Small intestine (tissue), 16 donors: ENCODE results near the gene VWC2. TPM values are rescaled to one million over a fixed set of nuclear protein-coding genes. Genes with fewer than 3 reads are reported as not detected.
A peak's percentile ranks its signal among the peaks of the same experiment; 100 is the strongest.

Source experiments
- DNase-seq, 2 donors: peaks; one replicate each; pipeline versions ENCODE4 v3.0.0 to v3.0.0-alpha.2; 2013
- FAIRE-seq: peaks from 2 replicates; lab custom pipeline; 2012; peaks lifted over from hg19 to GRCh38; lab: Jason Lieb, UNC
- H3K27ac ChIP-seq, 3 donors: one replicate each; pipeline ENCODE4 v1.5.1; 2013; ENCODE audit warnings: low read length in 2 of 3, mild to moderate bottlenecking in 2 of 3, control low read depth in 1 of 3, inconsistent platforms in 1 of 3, low read depth in 1 of 3, moderate library complexity in 1 of 3
- H3K27me3 ChIP-seq, 3 donors: one replicate each; pipeline ENCODE4 v1.6.1; 2013; ENCODE audit warnings: low read length in 3 of 3, inconsistent platforms in 1 of 3; ENCODE audit not compliant: control insufficient read depth in 3 of 3, insufficient read depth in 3 of 3
- H3K36me3 ChIP-seq, 3 donors: one replicate each; pipeline ENCODE4 v1.6.1; 2013; ENCODE audit warnings: low read length in 3 of 3, inconsistent platforms in 1 of 3, low read depth in 1 of 3, mild to moderate bottlenecking in 1 of 3, moderate library complexity in 1 of 3; ENCODE audit not compliant: control insufficient read depth in 3 of 3, insufficient read depth in 2 of 3
- H3K4me1 ChIP-seq, 3 donors: one replicate each; pipeline ENCODE4 v1.6.1; 2013; ENCODE audit warnings: low read length in 2 of 3, inconsistent platforms in 1 of 3, low read depth in 1 of 3, mild to moderate bottlenecking in 1 of 3, moderate library complexity in 1 of 3; ENCODE audit not compliant: control insufficient read depth in 3 of 3, insufficient read depth in 2 of 3
- H3K4me3 ChIP-seq, 3 donors: one replicate each; pipeline ENCODE4 v1.5.1; 2013; ENCODE audit warnings: low read length in 3 of 3, control low read depth in 1 of 3, inconsistent platforms in 1 of 3, low read depth in 1 of 3, mild to moderate bottlenecking in 1 of 3, moderate library complexity in 1 of 3
- H3K9me3 ChIP-seq, 2 donors: one replicate each; pipeline ENCODE4 v1.6.1; 2013; ENCODE audit warnings: low read depth in 1 of 2, low read length in 1 of 2; ENCODE audit not compliant: control insufficient read depth in 2 of 2, insufficient read depth in 1 of 2
- WGBS, 3 donors: extraction: QIAGEN DNeasy Blood & Tissue Kit; methylation state at CpG; one replicate each; pipeline ENCODE4 v1.1.7; 2013; 5-methylcytosine and 5-hydroxymethylcytosine counted together
- long read RNA-seq, 10 donors: transcript quantifications; one replicate each; lab custom pipeline, GENCODE V29; 2026
- polyA plus RNA-seq, 4 donors: library from polyadenylated mRNA; stranded (reverse) in 3 of 4; unstranded in 1 of 4; fragments of 200-250 nt in 3 of 4; fragments of 120-200 nt in 1 of 4; gene quantifications; one replicate each; pipeline versions ENCODE4 v1.2.1 to v1.2.3, GENCODE V29; 2013
- donor health status: healthy with polysubstance abuse.
- donor health status: control.
- donor health status: control.
- donor health status: Bipolar disorder and iron deficiency.
- donor health status: healthy.

Gene VWC2
- under 1 TPM in 2 of 4 donors, not detected in 2; 0.10 to 0.89 TPM for polyA plus RNA-seq
- long read RNA-seq, donor 1, full-length matches to known transcripts, result 1 of 1 reads
- long read RNA-seq, donor 1, partial matches to known transcripts, result 0 of 1 reads
- long read RNA-seq, donor 1, other reads (novel, unspliced or antisense), result 0 of 1 reads
- long read RNA-seq, donor 2, result 0 reads
- long read RNA-seq, donor 3, full-length matches to known transcripts, result 1 of 1 reads
- long read RNA-seq, donor 3, partial matches to known transcripts, result 0 of 1 reads
- long read RNA-seq, donor 3, other reads (novel, unspliced or antisense), result 0 of 1 reads
- long read RNA-seq, donor 4, result 0 reads
- long read RNA-seq, donor 5, result 0 reads
- long read RNA-seq, donor 6, result 0 reads
- long read RNA-seq, donor 7, full-length matches to known transcripts, result 4 of 11 reads
- long read RNA-seq, donor 7, partial matches to known transcripts, result 7 of 11 reads
- long read RNA-seq, donor 7, other reads (novel, unspliced or antisense), result 0 of 11 reads
- long read RNA-seq, donor 8, result 0 reads
- long read RNA-seq, donor 9, result 0 reads
- long read RNA-seq, donor 10, result 0 reads

DNA sequence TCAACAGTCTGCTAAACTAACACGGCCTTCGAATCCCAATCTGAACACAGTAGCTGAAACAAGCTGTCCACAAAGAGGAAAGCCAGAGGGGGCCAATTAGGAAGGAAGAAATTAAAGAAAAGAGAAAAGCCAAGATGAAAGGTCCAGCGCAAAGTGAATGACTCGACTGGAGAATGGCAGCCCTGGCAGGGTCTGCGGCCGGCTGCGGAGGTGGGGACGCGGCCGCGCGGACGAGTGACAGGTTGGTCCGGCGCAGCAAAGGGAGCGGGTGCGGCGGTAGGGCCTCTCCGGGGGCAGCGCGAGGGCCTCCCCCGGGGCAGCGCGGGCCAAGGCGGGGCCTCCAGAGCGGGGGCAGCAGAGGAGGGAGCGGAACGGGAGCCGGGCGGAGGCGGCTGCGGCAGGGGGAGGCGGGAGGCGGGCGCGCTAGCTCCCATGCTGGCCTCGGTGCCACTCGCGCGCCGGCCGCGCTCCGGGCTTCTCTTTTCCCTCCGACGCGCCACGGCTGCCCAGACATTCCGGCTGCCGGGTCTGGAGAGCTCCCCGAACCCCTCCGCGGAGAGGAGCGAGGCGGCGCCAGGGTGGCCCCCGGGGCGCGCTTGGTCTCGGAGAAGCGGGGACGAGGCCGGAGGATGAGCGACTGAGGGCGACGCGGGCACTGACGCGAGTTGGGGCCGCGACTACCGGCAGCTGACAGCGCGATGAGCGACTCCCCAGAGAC lies at the start of gene VWC2:
TSS of gene VWC2 (plus strand) at position 421 of the 718 bp plus-strand sequence. CDS start 1,798 bp downstream, outside the sequence.
- H3K27me3 ChIP-seq, result peaks cover 7 to 58% (median 17%) of the 10 kb centered on the region in 3 donors
- FAIRE-seq, result no peak
- no peaks in the 10 kb centered on the region for H3K4me1 ChIP-seq
- H3K4me3 ChIP-seq, result peak within 1 kb of the TSS in 1 of 3 donors; percentile 41
- WGBS, 3 donors, result 1 to 9% (median 7%) methylated on average over 49 to 75 of the region's 75 CpGs
- no peaks in the 10 kb centered on the region for H3K36me3 ChIP-seq
- H3K27ac ChIP-seq, result no peak within 1 kb of the TSS
- DNase-seq, result peak in 1 of 2 donors; percentile 25
- no peaks in the 10 kb centered on the region for H3K9me3 ChIP-seq

DNA sequence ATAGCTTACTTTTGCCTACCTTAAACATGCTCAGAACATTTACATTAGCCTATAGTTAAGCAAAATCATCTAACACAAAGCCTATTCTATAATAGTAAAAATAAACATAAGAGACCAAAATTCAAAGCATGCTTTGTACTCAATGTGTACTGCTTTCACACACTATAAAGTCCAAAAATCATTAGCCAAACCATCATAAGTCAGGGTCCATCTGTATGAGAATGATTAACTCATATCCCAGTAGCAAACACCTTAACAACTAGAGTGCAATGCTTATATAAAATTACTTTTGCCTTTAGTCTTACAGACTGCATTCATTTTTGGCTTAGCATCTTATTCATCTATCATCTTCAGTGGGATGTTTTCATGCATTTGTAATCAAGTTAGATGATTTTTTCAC lies 49.4 kb upstream of the VWC2 start:
- no peak for FAIRE-seq
- Histone ChIP-seq H3K9me3 (no peaks in the 10 kb centered on the region), H3K4me3 (no peak overlapping the region), H3K27ac (no peak overlapping the region), H3K4me1 (no peaks in the 10 kb centered on the region), H3K36me3 (no peaks in the 10 kb centered on the region), H3K27me3 (no peaks in the 10 kb centered on the region)
- DNase-seq, result peak in 1 of 2 donors; percentile 7

DNA sequence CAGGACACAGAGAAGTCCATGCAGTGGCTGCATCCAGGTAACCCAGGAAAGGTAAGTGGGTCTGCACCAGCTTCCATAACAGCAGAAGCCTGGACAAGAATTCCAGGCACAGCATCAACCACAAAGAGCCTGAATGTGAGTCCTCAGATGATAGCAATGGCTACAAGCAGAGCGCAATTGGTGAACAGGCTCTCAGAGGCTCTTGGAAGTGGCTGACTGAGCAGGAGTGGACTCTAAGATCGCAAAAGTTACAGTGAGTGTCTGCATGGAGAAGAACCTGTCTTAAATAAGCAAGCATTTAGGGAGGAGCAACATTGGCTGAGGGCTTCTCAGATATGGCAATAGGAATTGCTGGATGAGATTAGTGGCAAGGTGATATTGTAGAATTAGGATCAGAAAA lies 41.6 kb upstream of the VWC2 start:
- H3K36me3 ChIP-seq, result no peaks in the 10 kb centered on the region
- no peak overlapping the region for H3K27ac ChIP-seq
- WGBS, 3 donors, result 50 to 74% (median 52%) methylated on average over 2 of the region's 2 CpGs
- no peaks in the 10 kb centered on the region for H3K4me1 ChIP-seq
- H3K27me3 ChIP-seq, result no peaks in the 10 kb centered on the region
- DNase-seq (no peak), FAIRE-seq (no peak)
- no peaks in the 10 kb centered on the region for H3K9me3 ChIP-seq
- H3K4me3 ChIP-seq, result no peak overlapping the region

DNA sequence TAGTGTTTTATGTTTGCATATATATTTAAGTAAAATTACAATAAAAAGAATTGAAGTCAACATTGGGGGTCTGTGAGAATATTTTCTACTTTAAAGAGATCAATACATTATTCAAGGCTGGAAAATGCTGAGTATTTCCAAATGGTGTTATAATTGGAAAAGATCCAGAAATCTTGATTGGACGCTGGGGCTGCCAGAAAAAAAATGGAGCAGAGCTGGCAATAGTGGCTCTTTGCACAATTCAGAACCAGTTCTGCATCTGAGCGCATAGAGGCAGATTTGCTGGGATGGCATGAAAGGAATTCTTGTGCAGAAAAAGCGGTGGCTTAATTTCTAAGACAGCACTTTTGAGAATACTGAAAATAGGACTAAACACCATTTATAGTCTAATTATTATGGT lies 10.8 kb upstream of the VWC2 start:
- no peaks in the 10 kb centered on the region for H3K36me3 ChIP-seq
- peaks cover 0 to 3% (median 0%) of the 10 kb centered on the region in 3 donors for H3K27me3 ChIP-seq
- 59 to 72% (median 63%) methylated on average over 3 of the region's 3 CpGs for whole genome bisulfite sequencing, 3 donors
- no peak overlapping the region for H3K27ac ChIP-seq
- H3K4me3 ChIP-seq, result no peak overlapping the region
- no peaks in the 10 kb centered on the region for H3K9me3 ChIP-seq
- no peaks in the 10 kb centered on the region for H3K4me1 ChIP-seq
- DNase-seq (no peak), FAIRE-seq (no peak)

DNA sequence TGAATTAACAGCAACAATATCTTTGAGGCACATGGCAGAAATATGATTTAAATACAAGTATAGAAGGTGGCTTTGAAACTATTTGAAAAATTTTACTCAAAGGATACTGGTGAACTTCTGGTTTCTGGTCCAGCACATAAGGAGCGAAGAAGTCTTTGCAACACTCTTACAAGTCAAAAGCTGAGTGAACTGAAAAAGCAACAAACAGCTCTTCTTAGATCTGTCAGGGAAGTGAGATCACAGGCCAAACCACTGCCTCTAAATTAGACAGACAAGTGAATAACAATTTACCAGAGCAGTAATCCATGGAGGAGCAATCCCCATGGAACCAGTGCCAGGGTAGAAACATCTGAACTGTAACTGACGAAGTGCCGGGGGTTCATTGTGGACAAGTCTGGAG lies 9.6 kb upstream of the VWC2 start:
- WGBS, 3 donors, result 89 to 92% (median 90%) methylated on average over 3 of the region's 3 CpGs
- no peak overlapping the region for H3K27ac ChIP-seq
- FAIRE-seq, result no peak
- no peaks in the 10 kb centered on the region for H3K9me3 ChIP-seq
- DNase-seq, result no peak
- H3K27me3 ChIP-seq, result peaks cover 0 to 8% (median 0%) of the 10 kb centered on the region in 3 donors
- H3K4me3 ChIP-seq, result no peak overlapping the region
- H3K36me3 ChIP-seq, result no peaks in the 10 kb centered on the region
- H3K4me1 ChIP-seq, result no peaks in the 10 kb centered on the region

DNA sequence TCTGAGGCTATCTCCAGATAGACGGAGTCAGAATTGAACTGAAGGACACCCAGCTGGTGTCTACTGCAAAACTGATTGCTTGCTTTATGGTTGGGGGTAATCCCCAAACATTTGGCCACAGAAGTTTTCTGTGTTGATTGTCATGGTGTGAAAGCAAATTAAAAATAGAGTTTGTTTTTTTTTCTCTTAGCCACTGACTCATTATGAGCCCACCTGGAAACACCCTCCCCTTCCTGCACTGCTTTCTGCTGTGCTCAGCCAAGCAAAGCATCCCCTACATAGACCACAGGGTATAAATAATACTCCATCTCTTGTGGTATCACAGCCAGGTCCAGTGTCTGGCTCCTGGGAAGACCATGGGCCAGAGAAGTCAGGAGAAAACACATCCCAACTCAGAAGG lies 6.5 kb upstream of the VWC2 start:
- H3K27me3 ChIP-seq, result peaks cover 0 to 19% (median 0%) of the 10 kb centered on the region in 3 donors
- 64 to 74% (median 71%) methylated on average over 1 of the region's 1 CpG for WGBS, 3 donors
- no peaks in the 10 kb centered on the region for H3K4me1 ChIP-seq
- H3K27ac ChIP-seq, result no peak overlapping the region
- DNase-seq (no peak), FAIRE-seq (no peak)
- no peak overlapping the region for H3K4me3 ChIP-seq
- no peaks in the 10 kb centered on the region for H3K36me3 ChIP-seq
- H3K9me3 ChIP-seq, result no peaks in the 10 kb centered on the region

DNA sequence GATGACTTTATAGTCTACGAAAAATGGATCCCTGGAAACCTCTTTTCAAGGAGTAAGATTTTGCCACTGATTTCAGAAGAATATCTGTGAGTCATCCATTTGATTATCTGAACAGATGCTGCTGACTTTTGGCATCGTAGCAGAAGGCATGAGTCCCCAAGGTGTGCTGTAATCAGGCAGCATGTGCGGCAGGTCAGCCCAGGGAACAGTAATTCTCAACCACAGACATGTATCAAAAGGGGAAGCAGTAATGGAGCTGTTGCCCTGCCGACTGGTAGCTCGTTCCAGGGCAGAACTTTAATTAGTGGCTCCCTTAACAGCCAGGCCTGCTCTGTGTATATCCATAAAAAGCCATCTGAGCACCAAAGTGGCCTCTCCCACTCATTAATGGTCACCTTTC lies 5.7 kb upstream of the VWC2 start:
- Histone ChIP-seq H3K27me3 (peaks cover 0 to 27% (median 2%) of the 10 kb centered on the region in 3 donors), H3K4me3 (no peak overlapping the region), H3K4me1 (no peaks in the 10 kb centered on the region), H3K9me3 (no peaks in the 10 kb centered on the region), H3K36me3 (no peaks in the 10 kb centered on the region), H3K27ac (no peak overlapping the region)
- FAIRE-seq (no peak), DNase-seq (no peak)
- WGBS, 3 donors, result 68 to 74% (median 69%) methylated on average over 5 of the region's 5 CpGs

DNA sequence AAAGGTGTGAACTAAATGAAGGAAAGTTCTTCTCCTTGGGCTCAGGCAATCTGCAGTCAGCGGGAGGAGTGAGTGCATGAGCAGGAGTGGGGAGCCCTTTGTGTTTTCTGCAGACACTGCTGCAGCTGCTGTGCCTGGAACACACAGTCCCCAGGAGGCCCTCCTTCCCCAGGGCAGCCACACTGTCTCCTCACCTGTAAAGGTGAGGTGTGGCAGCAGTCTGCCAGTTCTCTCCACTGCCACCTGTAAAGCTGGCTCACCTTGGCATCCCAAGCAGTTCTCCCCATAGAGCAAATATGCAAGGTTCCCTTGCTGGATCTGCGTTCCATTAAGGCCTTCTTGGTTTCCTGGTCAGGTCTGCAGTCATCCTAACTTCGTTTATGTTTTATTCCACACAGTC lies 5.2 kb upstream of the VWC2 start:
- peaks cover 2 to 32% (median 2%) of the 10 kb centered on the region in 3 donors for H3K27me3 ChIP-seq
- no peak overlapping the region for H3K4me3 ChIP-seq
- H3K27ac ChIP-seq, result no peak overlapping the region
- no peak for DNase-seq
- WGBS, 3 donors, result 62 to 74% (median 64%) methylated on average over 3 of the region's 3 CpGs
- FAIRE-seq, result no peak
- H3K36me3 ChIP-seq, result no peaks in the 10 kb centered on the region
- H3K4me1 ChIP-seq, result no peaks in the 10 kb centered on the region
- H3K9me3 ChIP-seq, result no peaks in the 10 kb centered on the region
